Stimulated activated naive CD4-positive, alpha-beta T cell (primary cell): Measurements from ENCODE around the gene AFAP1.

Experiments
- DNase-seq, 6 experiments: peaks; one replicate each; lab custom pipeline; 2025; lab: John Stamatoyannopoulos, UW

Gene AFAP1

GRCh38 chr4:7803992-7804755, 135.5 kb downstream of the AFAP1 start:
- DNase-seq: peak; percentile 43 to 68 (median 63)

GRCh38 chr4:7803371-7803770, 136.3 kb downstream of the AFAP1 start:
- no peak for DNase-seq

GRCh38 chr4:7802093-7802726, 137.5 kb downstream of the AFAP1 start:
- DNase-seq: peak; percentile 38 to 82 (median 59)

- DNase-seq: no peak
These were observed 138.0 kb downstream of the AFAP1 start for GRCh38 chr4:7801641-7802040.

GRCh38 chr4:7801001-7801400, 138.7 kb downstream of the AFAP1 start:
- no peak for DNase-seq

- DNase-seq: no peak
These were observed 139.3 kb downstream of the AFAP1 start for GRCh38 chr4:7800410-7800809.

- DNase-seq: no peak
These were observed 139.9 kb downstream of the AFAP1 start for GRCh38 chr4:7799736-7800135.

GRCh38 chr4:7799306-7799705, 140.4 kb downstream of the AFAP1 start:
- DNase-seq: no peak

- DNase-seq: no peak
These were observed 141.3 kb downstream of the AFAP1 start for GRCh38 chr4:7798178-7798995.

- DNase-seq: no peak
These were observed 142.3 kb downstream of the AFAP1 start for GRCh38 chr4:7797330-7797729.

- no peak for DNase-seq
These were observed 143.7 kb downstream of the AFAP1 start for GRCh38 chr4:7795983-7796382.

- DNase-seq: no peak
These were observed 146.5 kb downstream of the AFAP1 start for GRCh38 chr4:7793186-7793585.

GRCh38 chr4:7792616-7793015, 147.0 kb downstream of the AFAP1 start:
- DNase-seq: no peak

- no peak for DNase-seq
These were observed 148.7 kb downstream of the AFAP1 start for GRCh38 chr4:7790999-7791398.

GRCh38 chr4:7790023-7790422, 149.6 kb downstream of the AFAP1 start:
- no peak for DNase-seq

GRCh38 chr4:7788694-7789425, 150.8 kb downstream of the AFAP1 start:
- no peak for DNase-seq

GRCh38 chr4:7788193-7788592, 151.5 kb downstream of the AFAP1 start:
- DNase-seq: no peak

GRCh38 chr4:7787681-7788141, 151.9 kb downstream of the AFAP1 start:
- DNase-seq: no peak

- no peak for DNase-seq
These were observed 152.6 kb downstream of the AFAP1 start for GRCh38 chr4:7787067-7787466.

- no peak for DNase-seq
These were observed 153.1 kb downstream of the AFAP1 start for GRCh38 chr4:7786517-7786916.

GRCh38 chr4:7786040-7786439, 153.6 kb downstream of the AFAP1 start:
- no peak for DNase-seq

- DNase-seq: no peak
These were observed 154.6 kb downstream of the AFAP1 start for GRCh38 chr4:7785017-7785416.
